Upper lobe of left lung (tissue), 6 donors: ENCODE measurements around the gene SEPTIN2. TPM values are rescaled to one million over a fixed set of nuclear protein-coding genes. Genes with fewer than 3 reads are reported as not detected.

Experiments used
- ATAC-seq, 2 donors: fragments of 200-7000 bp; cut with Tn5 transposase; one replicate each; pipeline ENCODE4 v1.9.1; 2022; ENCODE audit warnings: mild to moderate bottlenecking in 2 of 2, moderate library complexity in 2 of 2; ENCODE audit not compliant: low FRiP score in 2 of 2
- DNase-seq, 2 donors: peaks; one replicate each; pipeline ENCODE4 v3.0.0-alpha.2; 2019 to 2020
- H3K27ac ChIP-seq, 4 donors: fragments of 200-600 bp; sonication (generic); one replicate each; pipeline ENCODE4 v1.5.1; 2016 to 2019
- H3K27me3 ChIP-seq, 4 donors: fragments of 200-600 bp; sonication (generic); one replicate each; pipeline ENCODE4 v1.5.1; 2017 to 2019
- H3K36me3 ChIP-seq, 4 donors: fragments of 200-600 bp; sonication (generic); one replicate each; pipeline ENCODE4 v1.5.1; 2016 to 2019
- H3K4me1 ChIP-seq, 4 donors: fragments of 200-600 bp; sonication (generic); one replicate each; pipeline ENCODE4 v1.5.1; 2018 to 2019
- H3K4me3 ChIP-seq, 4 donors: fragments of 200-600 bp; sonication (generic); one replicate each; pipeline ENCODE4 v1.5.1; 2017 to 2019; ENCODE audit warnings: mild to moderate bottlenecking in 2 of 4, moderate library complexity in 1 of 4
- H3K9me3 ChIP-seq, 4 donors: fragments of 200-600 bp; sonication (generic); one replicate each; pipeline ENCODE4 v1.5.1; 2018 to 2019
- EP300 ChIP-seq, 4 donors: sonication (generic); formaldehyde crosslinking; IDR thresholded peaks; one replicate each; pipeline ENCODE4 v1.5.1; 2017; ENCODE audit warnings: antibody characterized with exemption in 4 of 4, control low read depth in 2 of 4
- POLR2A ChIP-seq, 4 donors: fragments of 450-650 bp; IDR thresholded peaks; one replicate each; pipeline ENCODE4 v1.5.1; 2016 to 2017; ENCODE audit warnings: antibody characterized with exemption in 4 of 4, mild to moderate bottlenecking in 2 of 4
- POLR2AphosphoS5 ChIP-seq, 2 donors: sonication (generic); formaldehyde crosslinking; IDR thresholded peaks; one replicate each; pipeline ENCODE4 v1.5.1; 2017; ENCODE audit warnings: antibody characterized with exemption in 2 of 2
- whole genome bisulfite sequencing, 2 donors: methylation state at CpG; one replicate each; pipeline ENCODE4 v1.1.5; 2017 to 2018; 5-methylcytosine and 5-hydroxymethylcytosine counted together
- total RNA-seq, 6 donors: library from RNA; depleted of rRNA in 4 of 6; stranded (reverse); fragments of >200 nt in 4 of 6; gene quantifications; one replicate each; pipeline versions ENCODE4 v1.1.0 to v1.2.1, GENCODE V29; 2016 to 2021
- TF ChIP-seq, protein P1 (sequence below), 6 experiments: fragments of 450-650 bp in 4 of 6; fragments of 200-600 bp in 2 of 6; sonication (generic) in 2 of 6; IDR thresholded peaks; one replicate each; pipeline ENCODE4 v1.5.1; 2016 to 2019; ENCODE audit warnings: antibody characterized with exemption in 6 of 6
- donor health status: DM: no; HTN: no; CAD: no; lungs with moderate emphysema.
- donor health status: DM: no; HTN: yes; CAD: no; lungs with severe emphysema.

Gene SEPTIN2
- total RNA-seq, 6 donors from 2014 or later = 213 to 322 (median 252) TPM

DNA sequence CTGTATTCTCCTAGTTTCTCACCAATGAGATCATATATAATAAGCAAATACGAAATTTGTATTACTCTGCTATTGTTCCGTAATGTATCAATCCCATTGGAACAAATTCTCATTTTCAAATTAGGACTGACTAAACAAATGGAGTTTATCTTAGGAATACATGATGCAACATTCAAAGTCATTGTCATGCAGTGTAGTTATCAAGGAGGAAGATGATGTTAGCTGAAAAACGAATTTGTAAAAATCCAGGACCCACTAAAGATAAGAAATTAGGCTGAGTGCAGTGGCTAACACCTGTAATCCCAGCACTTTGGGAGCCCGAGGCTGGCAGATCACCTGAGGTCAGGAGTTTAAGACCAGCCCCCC lies 14.9 kb downstream of the SEPTIN2 start:
- 91 to 93% methylated on average over 4 of the region's 4 CpGs for WGBS, 2 donors
- H3K9me3 ChIP-seq = no peaks in the 10 kb centered on the region
- DNase-seq (no peak), ATAC-seq (no peak)
- no peak overlapping the region for H3K27ac ChIP-seq
- H3K4me1 ChIP-seq = no peaks in the 10 kb centered on the region
- no peak overlapping the region for H3K4me3 ChIP-seq
- TF ChIP-seq POLR2AphosphoS5 (IDR thresholded peaks at IDR 0.05) (no peak), POLR2A (IDR thresholded peaks at IDR 0.05) (no peak), EP300 (IDR thresholded peaks at IDR 0.05) (no peak)
- TF ChIP-seq, protein P1, sequence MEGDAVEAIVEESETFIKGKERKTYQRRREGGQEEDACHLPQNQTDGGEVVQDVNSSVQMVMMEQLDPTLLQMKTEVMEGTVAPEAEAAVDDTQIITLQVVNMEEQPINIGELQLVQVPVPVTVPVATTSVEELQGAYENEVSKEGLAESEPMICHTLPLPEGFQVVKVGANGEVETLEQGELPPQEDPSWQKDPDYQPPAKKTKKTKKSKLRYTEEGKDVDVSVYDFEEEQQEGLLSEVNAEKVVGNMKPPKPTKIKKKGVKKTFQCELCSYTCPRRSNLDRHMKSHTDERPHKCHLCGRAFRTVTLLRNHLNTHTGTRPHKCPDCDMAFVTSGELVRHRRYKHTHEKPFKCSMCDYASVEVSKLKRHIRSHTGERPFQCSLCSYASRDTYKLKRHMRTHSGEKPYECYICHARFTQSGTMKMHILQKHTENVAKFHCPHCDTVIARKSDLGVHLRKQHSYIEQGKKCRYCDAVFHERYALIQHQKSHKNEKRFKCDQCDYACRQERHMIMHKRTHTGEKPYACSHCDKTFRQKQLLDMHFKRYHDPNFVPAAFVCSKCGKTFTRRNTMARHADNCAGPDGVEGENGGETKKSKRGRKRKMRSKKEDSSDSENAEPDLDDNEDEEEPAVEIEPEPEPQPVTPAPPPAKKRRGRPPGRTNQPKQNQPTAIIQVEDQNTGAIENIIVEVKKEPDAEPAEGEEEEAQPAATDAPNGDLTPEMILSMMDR (IDR thresholded peaks at IDR 0.05) = no peak
- peaks cover 4 to 70% (median 9%) of the 10 kb centered on the region in 4 donors for H3K36me3 ChIP-seq
- H3K27me3 ChIP-seq = no peaks in the 10 kb centered on the region

DNA sequence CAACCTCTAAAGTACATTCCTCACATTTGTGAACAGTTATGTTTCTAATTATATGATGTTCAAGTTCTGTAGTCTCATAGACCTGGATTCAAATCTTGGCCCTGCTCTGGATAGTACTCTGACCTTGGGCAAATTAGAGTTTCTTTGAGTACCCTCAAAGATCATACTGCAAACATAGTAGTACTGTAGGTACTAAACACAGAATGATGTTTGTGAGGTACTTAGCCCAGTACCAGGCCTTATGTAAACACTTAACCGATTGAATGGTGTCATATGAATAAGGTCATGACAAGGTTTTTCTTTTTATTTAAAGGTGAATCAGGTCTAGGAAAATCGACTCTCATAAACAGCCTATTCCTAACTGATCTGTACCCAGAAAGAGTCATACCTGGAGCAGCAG lies 19.1 kb downstream of the SEPTIN2 start:
- no peaks in the 10 kb centered on the region for H3K9me3 ChIP-seq
- H3K27me3 ChIP-seq = no peaks in the 10 kb centered on the region
- peaks cover 3 to 73% (median 23%) of the 10 kb centered on the region in 4 donors for H3K36me3 ChIP-seq
- TF ChIP-seq POLR2A (IDR thresholded peaks at IDR 0.05) = no peak
- no peak for TF ChIP-seq POLR2AphosphoS5 (IDR thresholded peaks at IDR 0.05)
- TF ChIP-seq EP300 (IDR thresholded peaks at IDR 0.05) = peak in 1 of 4 donors; percentile 60
- TF ChIP-seq, protein P1 (IDR thresholded peaks at IDR 0.05) = no peak
- no peak for ATAC-seq
- DNase-seq = no peak
- WGBS, 2 donors = 48 to 65% methylated on average over 2 of the region's 2 CpGs
- no peak overlapping the region for H3K4me3 ChIP-seq
- H3K27ac ChIP-seq = no peak overlapping the region
- peaks cover 0 to 7% (median 2%) of the 10 kb centered on the region in 4 donors for H3K4me1 ChIP-seq

GRCh38 chr2:241339839-241340630 lies 24.3 kb downstream of the SEPTIN2 start:
- H3K4me1 ChIP-seq = peaks cover 4 to 15% (median 10%) of the 10 kb centered on the region in 4 donors
- 50 to 55% methylated on average over 8 of the region's 8 CpGs for WGBS, 2 donors
- peak in 1 of 2 donors; percentile 23 for ATAC-seq
- H3K27me3 ChIP-seq = no peaks in the 10 kb centered on the region
- no peaks in the 10 kb centered on the region for H3K9me3 ChIP-seq
- TF ChIP-seq, protein P1 (IDR thresholded peaks at IDR 0.05) = no peak
- TF ChIP-seq POLR2A (IDR thresholded peaks at IDR 0.05) (no peak), POLR2AphosphoS5 (IDR thresholded peaks at IDR 0.05) (no peak), EP300 (IDR thresholded peaks at IDR 0.05) (no peak)
- peak overlapping the region in 2 of 4 donors; percentile 26 to 60 for H3K27ac ChIP-seq
- DNase-seq = no peak
- H3K36me3 ChIP-seq = peaks cover 12 to 94% (median 51%) of the 10 kb centered on the region in 4 donors
- no peak overlapping the region for H3K4me3 ChIP-seq

DNA sequence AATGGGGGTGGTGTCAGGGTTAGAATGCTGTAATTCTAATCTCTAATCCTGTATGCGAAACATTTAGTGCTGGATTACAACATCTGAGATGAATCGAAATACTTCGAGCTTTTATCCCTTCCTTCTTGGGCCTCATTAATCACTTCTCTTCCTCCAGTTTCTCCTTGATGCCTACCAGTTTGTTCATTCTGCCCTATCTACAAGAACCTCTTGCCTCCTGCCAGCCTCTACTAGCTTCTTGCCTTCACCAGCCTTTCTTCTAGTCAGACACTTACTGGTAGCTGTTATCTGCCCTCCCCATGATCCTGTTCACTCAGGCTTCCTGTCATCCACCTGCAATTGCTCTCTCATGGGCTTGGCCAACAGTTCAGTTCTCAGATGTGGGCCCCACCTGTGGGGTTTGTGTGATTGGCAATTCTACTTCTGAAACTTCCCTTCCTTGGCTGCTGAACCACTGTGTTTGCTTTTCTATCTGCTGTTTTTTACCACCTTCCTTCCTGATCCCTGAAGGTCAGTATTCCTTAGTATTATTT lies 25.0 kb downstream of the SEPTIN2 start:
- ATAC-seq (peak in 1 of 2 donors; percentile 10), DNase-seq (no peak)
- Histone ChIP-seq H3K4me1 (peaks cover 7 to 15% (median 11%) of the 10 kb centered on the region in 4 donors), H3K27ac (peak overlapping the region in 2 of 4 donors; percentile 26 to 60), H3K9me3 (no peaks in the 10 kb centered on the region), H3K4me3 (no peak overlapping the region), H3K36me3 (peaks cover 12 to 94% (median 52%) of the 10 kb centered on the region in 4 donors), H3K27me3 (no peaks in the 10 kb centered on the region)
- 42 to 56% methylated on average over 3 of the region's 3 CpGs for WGBS, 2 donors
- no peak for TF ChIP-seq POLR2A (IDR thresholded peaks at IDR 0.05)
- TF ChIP-seq POLR2AphosphoS5 (IDR thresholded peaks at IDR 0.05) = no peak

- TF ChIP-seq, protein P1 (IDR thresholded peaks at IDR 0.05) = no peak
- TF ChIP-seq EP300 (IDR thresholded peaks at IDR 0.05) (no peak), POLR2A (IDR thresholded peaks at IDR 0.05) (no peak), POLR2AphosphoS5 (IDR thresholded peaks at IDR 0.05) (no peak)
- Histone ChIP-seq H3K9me3 (no peaks in the 10 kb centered on the region), H3K27me3 (no peaks in the 10 kb centered on the region), H3K4me1 (peaks cover 3 to 14% (median 11%) of the 10 kb centered on the region in 4 donors), H3K27ac (peak overlapping the region in 1 of 4 donors; percentile 6), H3K4me3 (no peak overlapping the region), H3K36me3 (peaks cover 28 to 100% (median 68%) of the 10 kb centered on the region in 4 donors)
- ATAC-seq (peak in 1 of 2 donors; percentile 56), DNase-seq (no peak)
- WGBS, 2 donors = 76 to 78% methylated on average over 8 to 9 of the region's 9 CpGs
Measured at GRCh38 chr2:241344925-241345651, 29.4 kb downstream of the SEPTIN2 start.
